Measurements from ENCODE around the gene ENPP6.
A peak's percentile ranks its signal among the peaks of the same experiment; 100 is the strongest.
"Not testable (repeated sequence)": the region's sequence is repeated elsewhere in the genome, so short reads cannot be mapped to it uniquely, and the experiment has no call there.

Gene ENPP6

GRCh38 chr4:184237612-184238011 is 19.9 kb upstream of the ENPP6 start:
- no peak for DNase-seq

DNA sequence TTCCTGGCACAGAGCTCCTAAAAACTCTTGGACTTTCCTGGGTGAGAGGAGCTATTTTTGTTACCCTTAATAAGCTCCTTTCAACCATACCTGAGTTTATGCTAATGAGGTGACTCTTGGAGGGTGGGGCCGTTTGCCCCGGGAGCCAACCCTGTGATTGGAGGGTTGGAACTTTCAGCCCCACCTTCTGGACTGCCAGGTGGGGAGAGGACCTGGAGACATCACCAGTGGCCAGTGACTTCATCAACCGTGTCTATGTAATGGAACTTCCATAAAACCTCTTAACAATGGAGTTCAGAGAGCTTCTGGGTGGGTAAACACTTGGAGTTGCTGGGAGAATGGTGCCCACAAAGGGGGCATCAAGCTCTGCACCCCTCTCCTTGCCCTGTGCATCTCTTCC is 17.9 kb upstream of the ENPP6 start:
- DNase-seq, result no peak

GRCh38 chr4:184234155-184234554 is 16.5 kb upstream of the ENPP6 start:
- no peak for DNase-seq

GRCh38 chr4:184232975-184233374 is 15.3 kb upstream of the ENPP6 start:
- no peak for DNase-seq

GRCh38 chr4:184232202-184232601 is 14.5 kb upstream of the ENPP6 start:
- DNase-seq, result no peak

- no peak for DNase-seq
Measured at GRCh38 chr4:184231573-184231972, 13.9 kb upstream of the ENPP6 start.

GRCh38 chr4:184228056-184228705 is 10.5 kb upstream of the ENPP6 start:
- no peak for DNase-seq

- peak in 2 of 58 donors; percentile 5 to 9 for DNase-seq
Measured at GRCh38 chr4:184216515-184216914, 1.2 kb downstream of the ENPP6 start.

DNA sequence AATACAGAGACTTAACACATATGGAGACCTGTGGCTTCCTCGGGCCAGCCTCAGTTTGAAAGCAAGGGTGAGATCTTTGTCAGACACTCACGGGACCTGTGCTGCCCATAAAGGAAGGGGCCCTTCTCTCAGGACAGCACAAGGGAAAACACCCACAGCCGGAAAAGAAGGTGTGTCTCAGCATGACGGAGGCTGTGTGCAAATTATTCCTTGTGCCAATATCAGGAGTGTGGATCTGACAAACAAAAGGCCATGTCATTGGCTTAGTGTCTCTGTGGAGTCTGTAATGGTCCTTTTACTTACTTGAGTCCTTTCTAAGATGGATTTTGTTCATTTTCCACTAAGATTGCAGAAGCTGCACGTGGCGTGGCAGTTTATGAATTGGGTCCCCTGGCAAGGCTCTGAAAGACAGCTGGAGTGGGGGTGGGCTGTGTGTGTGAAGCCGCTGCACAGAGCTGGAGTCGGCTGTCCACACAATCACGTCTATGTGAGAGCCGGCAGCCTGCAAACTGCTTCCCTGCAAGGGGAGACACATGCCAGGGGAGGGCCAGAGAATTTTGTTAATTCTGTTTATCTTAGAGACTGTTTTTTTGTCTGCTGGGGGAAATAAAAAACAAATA is 1.9 kb downstream of the ENPP6 start:
- DNase-seq, result peak in 44 of 58 donors; percentile 3 to 69 (median 28)

GRCh38 chr4:184214931-184215330 is 2.7 kb downstream of the ENPP6 start:
- DNase-seq, result no peak

DNA sequence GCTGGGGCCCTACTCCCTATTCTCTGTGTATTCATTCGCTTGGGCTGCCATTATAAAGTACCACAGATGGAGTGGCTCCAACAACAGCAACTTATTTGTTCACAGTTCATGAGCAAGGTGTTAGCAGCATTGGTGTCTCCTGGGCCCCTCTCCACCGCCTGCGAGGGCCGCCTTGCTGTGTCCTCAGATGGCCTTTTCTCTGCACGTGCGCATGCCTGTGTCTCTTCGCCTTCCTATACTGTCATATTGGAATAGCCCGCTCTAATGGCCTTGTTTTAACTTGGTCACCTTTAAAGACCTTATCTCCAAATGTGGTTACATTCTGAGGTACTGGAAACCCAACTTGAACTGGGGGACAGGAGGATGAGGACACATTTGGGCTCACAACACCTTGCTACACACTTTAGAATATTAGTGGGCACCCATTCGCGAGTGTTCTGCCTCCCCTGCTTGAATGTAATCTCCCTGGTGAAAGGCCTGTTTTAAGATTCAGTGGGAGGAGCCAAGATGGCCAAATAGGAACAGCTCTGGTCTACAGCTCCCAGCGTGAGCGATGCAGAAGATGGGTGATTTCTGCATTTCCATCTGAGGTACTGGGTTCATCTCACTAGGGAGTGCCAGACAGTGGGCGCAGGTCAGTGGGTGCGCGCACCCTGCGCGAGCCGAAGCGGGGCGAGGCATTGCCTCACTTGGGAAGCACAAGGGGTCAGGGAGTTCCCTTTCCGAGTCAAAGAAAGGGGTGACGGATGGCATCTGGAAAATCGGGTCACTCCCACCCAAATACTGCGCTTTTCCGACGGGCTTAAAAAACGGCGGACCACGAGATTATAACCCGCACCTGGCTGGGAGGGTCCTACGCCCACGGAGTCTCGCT is 9.7 kb downstream of the ENPP6 start:
- not testable (repeated sequence) for DNase-seq

GRCh38 chr4:184205243-184205642 is 12.4 kb downstream of the ENPP6 start:
- DNase-seq, result no peak

DNA sequence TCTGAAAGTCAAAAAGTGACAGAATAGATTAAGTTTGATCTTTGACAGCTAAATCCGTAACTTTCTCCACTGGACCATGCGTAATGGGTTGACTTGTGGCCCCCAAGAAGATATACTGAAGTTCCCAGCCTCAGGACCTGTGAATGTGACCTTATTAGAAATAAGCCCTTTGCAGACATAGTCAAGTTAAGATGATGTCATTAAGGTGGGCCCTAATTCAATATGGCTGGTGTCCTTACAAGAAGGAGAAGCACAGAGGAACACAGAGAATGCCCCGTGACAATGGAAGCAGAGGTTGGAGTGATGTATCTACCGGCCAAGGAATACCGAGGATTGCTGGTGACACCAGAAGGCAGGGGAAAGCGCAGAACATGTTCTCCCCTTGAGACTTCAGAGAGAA is 14.4 kb downstream of the ENPP6 start:
- no peak for DNase-seq

DNA sequence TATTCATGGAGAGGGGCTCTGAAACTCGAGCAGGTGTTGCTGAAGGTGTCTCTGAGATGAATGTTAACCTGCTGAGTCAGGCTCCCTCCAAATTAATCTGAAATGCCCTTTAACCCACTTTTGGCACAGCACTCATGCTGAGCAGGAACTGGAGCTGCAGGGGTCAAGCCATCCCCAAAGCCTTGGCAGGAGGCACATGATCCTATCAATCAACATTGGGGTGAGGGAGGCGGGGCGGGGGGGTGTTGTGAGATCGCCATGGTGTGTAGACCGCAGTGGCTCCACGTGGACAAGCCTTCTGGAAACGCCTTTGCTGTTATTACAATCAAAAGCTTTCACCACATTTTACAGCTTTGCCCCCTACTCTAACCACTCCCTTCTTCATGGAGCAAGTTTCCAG is 16.5 kb downstream of the ENPP6 start:
- DNase-seq, result no peak

DNA sequence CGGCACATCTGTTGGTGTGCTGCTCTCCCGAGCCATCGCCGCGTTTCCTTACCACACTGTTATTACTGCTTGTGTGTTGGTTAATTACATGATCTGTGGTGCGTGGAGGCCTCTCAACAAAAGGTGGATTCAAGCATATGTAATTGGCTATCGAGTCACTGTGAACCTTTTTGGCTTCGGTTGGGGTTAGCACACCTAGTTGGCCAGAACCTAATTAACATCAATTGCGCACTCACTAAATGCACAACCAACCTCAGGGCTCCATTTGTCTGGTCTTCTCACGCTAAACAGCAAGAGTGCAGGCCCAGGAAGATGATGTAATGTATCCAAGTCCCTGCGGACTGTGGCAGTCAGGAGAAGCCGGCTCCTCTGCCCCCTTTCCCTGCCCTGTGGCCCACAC is 17.4 kb downstream of the ENPP6 start:
- no peak for DNase-seq

DNA sequence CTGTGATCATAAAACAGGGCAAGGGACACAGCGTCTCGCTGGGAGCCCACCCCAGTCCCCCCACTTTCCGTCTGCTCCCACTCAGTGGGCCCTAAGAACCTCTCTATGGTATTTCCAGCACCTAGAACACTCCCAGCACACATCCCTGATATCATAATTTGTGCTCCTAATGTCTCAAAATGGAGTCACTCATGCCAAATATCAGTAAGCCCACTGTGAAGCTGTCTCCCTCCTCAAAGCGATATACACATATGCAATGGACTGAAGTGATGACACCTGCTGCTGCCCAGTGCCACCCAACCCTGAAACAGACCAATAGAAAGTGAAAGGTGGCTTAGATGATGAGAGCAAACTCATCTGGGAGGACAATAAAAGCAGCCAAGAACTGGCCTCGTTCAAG is 17.9 kb downstream of the ENPP6 start:
- no peak for DNase-seq

- peak in 1 of 58 donors; percentile 33 for DNase-seq
Measured at GRCh38 chr4:184198190-184198589, 19.5 kb downstream of the ENPP6 start.

GRCh38 chr4:184197536-184198082 is 20.1 kb downstream of the ENPP6 start:
- DNase-seq, result no peak

GRCh38 chr4:184196730-184197385 is 20.8 kb downstream of the ENPP6 start:
- DNase-seq, result no peak

DNA sequence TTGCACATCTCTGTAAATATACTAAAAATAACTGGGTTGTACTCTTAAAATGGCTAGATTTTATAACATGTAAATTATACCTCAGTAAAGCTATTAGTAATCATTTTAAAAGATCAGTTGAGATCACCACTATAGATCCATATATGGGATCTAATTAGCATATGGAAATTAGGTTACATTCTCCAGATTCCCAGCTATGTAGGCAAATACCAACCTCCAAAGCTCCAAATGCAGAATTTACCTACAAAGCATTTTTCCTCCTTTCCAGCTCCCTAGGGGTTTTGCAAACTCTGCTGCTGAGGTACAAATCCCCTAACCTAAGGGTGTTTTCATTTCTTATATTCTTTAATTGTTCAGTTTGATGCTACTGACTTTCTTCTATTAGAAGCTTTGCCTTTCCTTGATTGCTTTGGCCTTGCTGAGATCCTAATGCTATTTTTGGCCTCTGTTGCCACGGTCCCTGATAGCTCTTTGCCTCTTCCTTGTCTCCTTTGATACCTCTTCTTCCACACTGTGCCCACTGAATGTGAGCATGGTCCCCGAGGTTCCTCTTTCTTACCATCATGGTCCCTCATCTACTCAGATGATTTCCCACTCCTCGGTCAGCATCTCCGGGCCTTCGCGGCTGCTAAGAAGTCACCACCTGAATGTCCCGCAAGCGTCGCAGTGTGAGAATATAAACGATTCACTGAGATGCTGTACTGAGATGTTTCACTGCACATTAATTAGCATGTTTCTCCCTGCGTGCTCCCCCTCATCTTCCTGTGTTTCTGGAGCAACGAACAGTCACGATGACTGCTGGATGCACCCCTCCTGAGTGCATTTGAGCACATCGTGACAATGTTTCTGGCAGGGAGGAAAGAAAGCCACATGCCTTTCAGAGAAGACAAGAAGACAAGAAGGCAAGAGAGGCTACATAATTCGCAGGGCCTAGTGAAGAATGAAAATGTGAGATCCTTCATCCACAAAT is 23.8 kb downstream of the ENPP6 start:
- peak in 1 of 58 donors; percentile 31 for DNase-seq

Measured in anterior cingulate cortex (tissue), 58 donors.